IPS-NIHi7 (cell line): ENCODE results near the gene AMER2.

Experiments
- DNase-seq: peaks from one replicate; pipeline ENCODE4 v3.0.0; 2012; ENCODE audit warnings: mixed read lengths; ENCODE audit errors: extremely low spot score

Gene AMER2

GRCh38 chr13:25171517-25172302 lies at the start of gene AMER2:
Gene AMER2 (minus strand): TSS chr13:25172288. CDS start chr13:25171619, 669 bp downstream.
- DNase-seq = no peak

- DNase-seq = no peak
These were observed 45.9 kb upstream of the AMER2 start for GRCh38 chr13:25218019-25218418.

GRCh38 chr13:25217023-25217885 lies 45.2 kb upstream of the AMER2 start:
- DNase-seq = no peak

- DNase-seq = no peak
These were observed 43.1 kb upstream of the AMER2 start for GRCh38 chr13:25215253-25215575.

GRCh38 chr13:25214491-25215252 lies 42.6 kb upstream of the AMER2 start:
- DNase-seq = peak; percentile 36

GRCh38 chr13:25213715-25214114 lies 41.6 kb upstream of the AMER2 start:
- DNase-seq = no peak

GRCh38 chr13:25210842-25211569 lies 38.9 kb upstream of the AMER2 start:
- DNase-seq = no peak

- no peak for DNase-seq
These were observed 35.3 kb upstream of the AMER2 start for GRCh38 chr13:25207291-25207810.

GRCh38 chr13:25204863-25205262 lies 32.8 kb upstream of the AMER2 start:
- no peak for DNase-seq

- peak; percentile 32 for DNase-seq
These were observed 31.1 kb upstream of the AMER2 start for GRCh38 chr13:25203127-25203740.

GRCh38 chr13:25200783-25201182 lies 28.7 kb upstream of the AMER2 start:
- no peak for DNase-seq

- DNase-seq = no peak
These were observed 26.6 kb upstream of the AMER2 start for GRCh38 chr13:25198647-25199046.

- no peak for DNase-seq
These were observed 24.9 kb upstream of the AMER2 start for GRCh38 chr13:25196971-25197370.

GRCh38 chr13:25192936-25193335 lies 20.8 kb upstream of the AMER2 start:
- no peak for DNase-seq

- DNase-seq = no peak
These were observed 20.4 kb upstream of the AMER2 start for GRCh38 chr13:25192489-25192888.

GRCh38 chr13:25192052-25192451 lies 20.0 kb upstream of the AMER2 start:
- DNase-seq = no peak

GRCh38 chr13:25190771-25191170 lies 18.7 kb upstream of the AMER2 start:
- no peak for DNase-seq

GRCh38 chr13:25190256-25190655 lies 18.2 kb upstream of the AMER2 start:
- no peak for DNase-seq

GRCh38 chr13:25187596-25187995 lies 15.5 kb upstream of the AMER2 start:
- DNase-seq = no peak

GRCh38 chr13:25186187-25186586 lies 14.1 kb upstream of the AMER2 start:
- no peak for DNase-seq

- no peak for DNase-seq
These were observed 9.5 kb upstream of the AMER2 start for GRCh38 chr13:25181597-25181996.
